Neural progenitor cell (in vitro differentiated cells): ENCODE results near the gene CGB5. TPM values are rescaled to one million over a fixed set of nuclear protein-coding genes. Genes with fewer than 3 reads are reported as not detected.
"Not testable (repeated sequence)": the region's sequence is repeated elsewhere in the genome, so short reads cannot be mapped to it uniquely, and the experiment has no call there.

Source experiments
- DNase-seq: peaks from one replicate; pipeline ENCODE4 v3.0.0-alpha.2; 2016; ENCODE audit warnings: low spot score
- H2AFZ ChIP-seq: fragments of 200-600 bp; sonication (generic); replicated peaks from 2 replicates; pipeline ENCODE4 v1.6.1; 2016; ENCODE audit warnings: antibody characterized with exemption
- H3F3A ChIP-seq: fragments of 200-600 bp; sonication (generic); 2 replicates; pipeline ENCODE4 v1.6.1; 2016; ENCODE audit warnings: antibody characterized with exemption, low read depth
- H3K27ac ChIP-seq: fragments of 200-600 bp; sonication (generic); 2 replicates; pipeline ENCODE4 v1.5.1; 2016; ENCODE audit warnings: mild to moderate bottlenecking
- H3K27me3 ChIP-seq: fragments of 200-600 bp; sonication (generic); 2 replicates; pipeline ENCODE4 v1.6.1; 2016; ENCODE audit warnings: mild to moderate bottlenecking, moderate library complexity
- H3K36me3 ChIP-seq: fragments of 200-600 bp; sonication (generic); 2 replicates; pipeline ENCODE4 v1.5.1; 2016
- H3K4me1 ChIP-seq: fragments of 200-600 bp; sonication (generic); 2 replicates; pipeline ENCODE4 v1.6.1; 2016; ENCODE audit warnings: mixed run types
- H3K4me2 ChIP-seq: fragments of 200-600 bp; sonication (generic); 2 replicates; pipeline ENCODE4 v1.6.1; 2016
- H3K4me3 ChIP-seq: fragments of 200-600 bp; sonication (generic); 2 replicates; pipeline ENCODE4 v1.5.1; 2016
- H3K79me2 ChIP-seq: fragments of 200-600 bp; sonication (generic); 2 replicates; pipeline ENCODE4 v1.6.1; 2016; ENCODE audit warnings: low read depth
- H3K9ac ChIP-seq: fragments of 200-600 bp; sonication (generic); 2 replicates; pipeline ENCODE4 v1.6.1; 2016
- H3K9me3 ChIP-seq: fragments of 200-600 bp; sonication (generic); 2 replicates; pipeline ENCODE4 v1.5.1; 2016; ENCODE audit warnings: low read depth
- H4K20me1 ChIP-seq: fragments of 200-600 bp; sonication (generic); 2 replicates; pipeline ENCODE4 v1.6.1; 2016; ENCODE audit warnings: low read depth
- H3K27ac Mint-ChIP-seq: 3 replicates; pipeline ENCODE4 v1.8.0; 2021; ENCODE audit warnings: mixed read lengths
- H3K27me3 Mint-ChIP-seq: 2 replicates; pipeline ENCODE4 v1.8.0; 2022; ENCODE audit warnings: low read depth, mild to moderate bottlenecking, inconsistent platforms, moderate library complexity, mixed read lengths; ENCODE audit not compliant: insufficient read depth
- H3K36me3 Mint-ChIP-seq: 3 replicates; pipeline ENCODE4 v1.8.0; 2021; ENCODE audit warnings: mixed read lengths
- H3K4me1 Mint-ChIP-seq: 3 replicates; pipeline ENCODE4 v1.8.0; 2021; ENCODE audit warnings: mixed read lengths
- H3K4me3 Mint-ChIP-seq: 3 replicates; pipeline ENCODE4 v1.8.0; 2021; ENCODE audit warnings: mild to moderate bottlenecking, moderate library complexity, mixed read lengths
- H3K9me3 Mint-ChIP-seq: 3 replicates; pipeline ENCODE4 v1.8.0; 2020; ENCODE audit warnings: mixed read lengths
- EZH2 ChIP-seq: fragments of 200-600 bp; sonication (generic); IDR thresholded peaks from 2 replicates; pipeline ENCODE4 v1.6.1; 2017; ENCODE audit warnings: antibody characterized with exemption, mild to moderate bottlenecking, moderate library complexity
- EZH2phosphoT487 ChIP-seq: fragments of 200-600 bp; sonication (generic); IDR thresholded peaks from 2 replicates; pipeline ENCODE4 v1.6.1; 2017; ENCODE audit warnings: antibody characterized with exemption
- total RNA-seq: library from RNA; depleted of rRNA; stranded (reverse); fragments of >200 nt; gene quantifications from 2 replicates; pipeline ENCODE4 v1.2.3, GENCODE V29; 2015; ENCODE audit warnings: low replicate concordance
- TF ChIP-seq, protein P1 (sequence below): fragments of 200-600 bp; sonication (generic); IDR thresholded peaks from 2 replicates; pipeline ENCODE4 v1.5.1; 2017; ENCODE audit warnings: antibody characterized with exemption, mild to moderate bottlenecking

CGB5 gene
- total RNA-seq: not detected in 2 replicates

DNA sequence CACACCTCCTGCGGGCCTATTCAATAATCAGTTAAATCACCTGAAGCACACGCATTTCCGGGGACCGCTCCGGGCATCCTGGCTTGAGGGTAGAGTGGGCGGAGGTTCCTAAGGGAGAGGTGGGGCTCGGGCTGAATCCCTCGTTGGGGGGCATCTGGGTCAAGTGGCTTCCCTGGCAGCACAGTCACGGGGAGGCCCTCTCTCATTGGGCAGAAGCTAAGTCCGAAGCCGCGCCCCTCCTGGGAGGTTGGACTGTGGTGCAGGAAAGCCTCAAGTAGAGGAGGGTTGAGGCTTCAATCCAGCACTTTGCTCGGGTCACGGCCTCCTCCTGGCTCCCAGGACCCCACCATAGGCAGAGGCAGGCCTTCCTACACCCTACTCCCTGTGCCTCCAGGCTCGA lies at the start of gene CGB5:
CGB5 (plus strand) TSS at position 301 of the 400 bp plus-strand sequence. CDS start 362 bp downstream, outside the sequence.
- not testable (repeated sequence) for H3K27ac Mint-ChIP-seq, H2AFZ ChIP-seq, H4K20me1 ChIP-seq, DNase-seq, H3K4me2 ChIP-seq, H3K4me1 Mint-ChIP-seq, H3K4me1 ChIP-seq, H3K36me3 Mint-ChIP-seq, H3K27me3 Mint-ChIP-seq, H3K9me3 ChIP-seq, H3K27me3 ChIP-seq, H3K36me3 ChIP-seq, H3K4me3 ChIP-seq, H3K9ac ChIP-seq, H3F3A ChIP-seq, H3K4me3 Mint-ChIP-seq, H3K27ac ChIP-seq, H3K9me3 Mint-ChIP-seq, H3K79me2 ChIP-seq

DNA sequence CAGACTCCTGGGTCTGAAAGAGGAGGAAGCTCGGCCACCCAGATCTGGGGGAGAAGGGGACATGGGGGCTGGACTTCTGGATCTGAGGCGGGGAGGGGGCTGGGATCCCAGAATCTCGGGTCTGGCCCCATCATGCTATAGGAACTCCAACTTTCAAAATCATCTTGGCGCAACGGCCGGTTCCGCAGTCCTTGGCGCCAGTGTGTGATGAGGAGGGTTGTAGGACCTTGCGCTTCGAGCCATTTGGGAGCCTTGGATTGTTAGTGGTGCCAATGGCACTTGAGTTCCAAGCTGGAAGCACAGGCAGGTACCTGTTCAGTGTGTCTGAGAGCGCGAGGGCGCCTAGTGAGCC lies 49.6 kb upstream of the CGB5 start:
- H3K4me3 ChIP-seq: peak overlapping the region; percentile 91
- peaks cover 35% of the 10 kb centered on the region for H4K20me1 ChIP-seq
- Mint-ChIP-seq H3K27ac (peak overlapping the region; percentile 96), H3K4me3 (peak overlapping the region; percentile 100), H3K27me3 (peaks cover 4% of the 10 kb centered on the region), H3K4me1 (peaks cover 23% of the 10 kb centered on the region), H3K9me3 (no peaks in the 10 kb centered on the region), H3K36me3 (peaks cover 4% of the 10 kb centered on the region)
- TF ChIP-seq, protein P1, sequence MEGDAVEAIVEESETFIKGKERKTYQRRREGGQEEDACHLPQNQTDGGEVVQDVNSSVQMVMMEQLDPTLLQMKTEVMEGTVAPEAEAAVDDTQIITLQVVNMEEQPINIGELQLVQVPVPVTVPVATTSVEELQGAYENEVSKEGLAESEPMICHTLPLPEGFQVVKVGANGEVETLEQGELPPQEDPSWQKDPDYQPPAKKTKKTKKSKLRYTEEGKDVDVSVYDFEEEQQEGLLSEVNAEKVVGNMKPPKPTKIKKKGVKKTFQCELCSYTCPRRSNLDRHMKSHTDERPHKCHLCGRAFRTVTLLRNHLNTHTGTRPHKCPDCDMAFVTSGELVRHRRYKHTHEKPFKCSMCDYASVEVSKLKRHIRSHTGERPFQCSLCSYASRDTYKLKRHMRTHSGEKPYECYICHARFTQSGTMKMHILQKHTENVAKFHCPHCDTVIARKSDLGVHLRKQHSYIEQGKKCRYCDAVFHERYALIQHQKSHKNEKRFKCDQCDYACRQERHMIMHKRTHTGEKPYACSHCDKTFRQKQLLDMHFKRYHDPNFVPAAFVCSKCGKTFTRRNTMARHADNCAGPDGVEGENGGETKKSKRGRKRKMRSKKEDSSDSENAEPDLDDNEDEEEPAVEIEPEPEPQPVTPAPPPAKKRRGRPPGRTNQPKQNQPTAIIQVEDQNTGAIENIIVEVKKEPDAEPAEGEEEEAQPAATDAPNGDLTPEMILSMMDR: no peak
- TF ChIP-seq EZH2: no peak
- TF ChIP-seq EZH2phosphoT487: no peak
- H3F3A ChIP-seq: peaks cover 17% of the 10 kb centered on the region
- peaks cover 16% of the 10 kb centered on the region for H3K4me1 ChIP-seq
- H3K27ac ChIP-seq: no peak overlapping the region
- H3K4me2 ChIP-seq: peak overlapping the region; percentile 99
- H3K36me3 ChIP-seq: no peaks in the 10 kb centered on the region
- no peak for DNase-seq
- H3K9ac ChIP-seq: peak overlapping the region; percentile 80
- no peak overlapping the region for H2AFZ ChIP-seq
- H3K79me2 ChIP-seq: peaks cover 76% of the 10 kb centered on the region
- no peaks in the 10 kb centered on the region for H3K9me3 ChIP-seq
- H3K27me3 ChIP-seq: no peaks in the 10 kb centered on the region

DNA sequence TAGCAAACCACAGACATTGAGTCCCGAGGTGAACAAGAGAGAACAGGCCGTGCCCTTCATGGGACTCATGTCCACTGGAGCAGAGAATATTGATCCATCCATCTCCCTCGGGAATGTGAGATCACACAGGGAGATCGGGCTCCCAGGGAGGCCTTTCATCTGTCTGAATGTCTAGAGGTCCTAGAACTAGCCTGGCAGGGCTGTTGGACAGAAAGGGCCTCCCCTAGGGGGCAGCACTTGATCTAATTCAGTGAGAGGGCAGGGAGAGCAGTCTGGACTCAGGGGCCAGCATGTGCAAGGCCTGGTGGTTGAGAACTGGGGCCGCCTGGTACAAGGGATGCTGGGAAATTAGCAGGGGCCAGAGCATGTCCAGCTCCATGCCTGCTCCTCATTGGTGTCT lies 45.7 kb upstream of the CGB5 start:
- H3K36me3 ChIP-seq: no peaks in the 10 kb centered on the region
- no peaks in the 10 kb centered on the region for H3K36me3 Mint-ChIP-seq
- H3K9ac ChIP-seq: no peak overlapping the region
- peak; percentile 88 for DNase-seq
- no peak overlapping the region for H3K4me3 ChIP-seq
- TF ChIP-seq EZH2phosphoT487: no peak
- TF ChIP-seq, protein P1: peak; percentile 63
- H3K9me3 ChIP-seq: no peaks in the 10 kb centered on the region
- peaks cover 11% of the 10 kb centered on the region for H3K4me1 ChIP-seq
- H3K27ac ChIP-seq: no peak overlapping the region
- H3K4me3 Mint-ChIP-seq: no peak overlapping the region
- H3F3A ChIP-seq: peaks cover 16% of the 10 kb centered on the region
- H3K4me1 Mint-ChIP-seq: peaks cover 25% of the 10 kb centered on the region
- no peaks in the 10 kb centered on the region for H3K9me3 Mint-ChIP-seq
- H3K79me2 ChIP-seq: peaks cover 56% of the 10 kb centered on the region
- no peak overlapping the region for H2AFZ ChIP-seq
- H3K27me3 ChIP-seq: no peaks in the 10 kb centered on the region
- H4K20me1 ChIP-seq: peaks cover 23% of the 10 kb centered on the region
- H3K27ac Mint-ChIP-seq: no peak overlapping the region
- H3K27me3 Mint-ChIP-seq: peaks cover 4% of the 10 kb centered on the region
- no peak overlapping the region for H3K4me2 ChIP-seq

DNA sequence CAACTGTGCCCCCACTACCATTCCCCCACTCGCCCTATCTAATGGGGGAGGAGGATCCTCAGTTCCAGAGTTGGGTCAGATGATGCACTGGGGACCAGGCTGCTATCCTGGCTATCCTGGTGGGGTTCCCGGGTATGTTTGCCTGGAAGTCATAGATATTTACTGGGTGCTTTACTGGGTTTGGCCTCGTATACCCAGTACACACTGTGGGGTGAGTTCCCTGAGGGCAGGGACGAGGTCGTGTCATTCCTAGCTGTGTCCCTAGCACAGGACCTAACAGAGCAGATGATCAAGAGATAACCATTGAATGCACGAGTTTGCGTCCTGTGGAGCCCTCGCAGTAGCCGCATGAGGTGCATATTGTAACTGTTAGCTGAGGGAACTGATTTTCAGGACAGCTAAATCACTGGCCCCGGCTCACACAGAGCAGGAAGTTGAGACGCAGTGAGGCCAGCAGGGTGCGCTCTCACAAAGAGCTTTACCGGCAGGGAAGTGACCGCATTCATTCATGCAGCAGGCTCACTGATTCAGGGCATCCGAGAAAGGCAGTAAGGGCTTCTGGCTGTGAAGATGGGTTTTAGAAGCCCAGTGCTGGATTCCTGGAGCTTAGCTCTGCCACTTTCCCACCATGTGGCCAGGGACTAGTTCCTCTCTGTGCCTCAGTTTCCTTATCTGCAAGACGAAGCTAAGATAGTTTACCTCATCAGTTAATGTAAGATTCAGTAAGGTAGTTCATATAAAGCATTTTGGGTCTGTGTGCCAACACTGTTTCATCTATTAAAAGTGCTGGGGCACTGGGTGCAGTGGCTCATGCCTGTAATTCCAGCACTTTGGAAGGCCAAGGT lies 43.9 kb upstream of the CGB5 start:
- Histone ChIP-seq H3F3A (peaks cover 11% of the 10 kb centered on the region), H3K4me2 (no peak overlapping the region), H3K79me2 (peaks cover 47% of the 10 kb centered on the region), H3K27me3 (no peaks in the 10 kb centered on the region), H3K27ac (no peak overlapping the region), H3K4me1 (peaks cover 6% of the 10 kb centered on the region), H3K36me3 (no peaks in the 10 kb centered on the region), H2AFZ (no peak overlapping the region), H3K4me3 (no peak overlapping the region), H4K20me1 (peaks cover 21% of the 10 kb centered on the region), H3K9me3 (no peaks in the 10 kb centered on the region), H3K9ac (no peak overlapping the region)
- Mint-ChIP-seq H3K4me3 (no peak overlapping the region), H3K36me3 (peaks cover 3% of the 10 kb centered on the region), H3K4me1 (peaks cover 19% of the 10 kb centered on the region), H3K9me3 (no peaks in the 10 kb centered on the region), H3K27ac (peak overlapping the region; percentile 74), H3K27me3 (peaks cover 4% of the 10 kb centered on the region)
- peak; percentile 88 for DNase-seq
- TF ChIP-seq, protein P1: peak; percentile 87
- TF ChIP-seq EZH2phosphoT487 (no peak), EZH2 (no peak)
